SK-N-SH (cell line): ENCODE results near the gene CNTLN. TPM values are rescaled to one million over a fixed set of nuclear protein-coding genes. Genes with fewer than 3 reads are reported as not detected.

Experiments
- CTCF ChIA-PET: fragments of 300-600, 350-600 bp; formaldehyde crosslinking; extraction: SDS; loops from one replicate; lab custom pipeline; 2021; lab: Yijun Ruan, JAX
- POLR2A ChIA-PET: fragments of 350-600 bp; sonication (Branson Sonifier 250); formaldehyde crosslinking; extraction: SDS; loops from one replicate; lab custom pipeline; 2020; ENCODE audit warnings: antibody characterized with exemption, inconsistent platforms; lab: Yijun Ruan, JAX
- DNase-seq: peaks from one replicate; pipeline ENCODE4 v3.0.0; 2012
- H2AFZ ChIP-seq: fragments of 200-600 bp; sonication (generic); 2 replicates; pipeline ENCODE4 v1.8.1; 2016; ENCODE audit warnings: antibody characterized with exemption, mild to moderate bottlenecking, low read depth
- H3F3A ChIP-seq: fragments of 200-600 bp; sonication (generic); replicated peaks from 2 replicates; pipeline ENCODE3; 2016; ENCODE audit warnings: antibody characterized with exemption, mild to moderate bottlenecking; ENCODE audit not compliant: insufficient read depth
- H3K27ac ChIP-seq, 2 experiments: fragments of 200-500 bp in 1 of 2; fragments of 200-600 bp in 1 of 2; sonication (Bioruptor generic) in 1 of 2; sonication (generic), shearing (Covaris generic) in 1 of 2; 2 replicates each; pipeline versions ENCODE4 v1.5.1 to v1.6.1; 2014 to 2016; ENCODE audit warnings: low read depth in 2 of 2, inconsistent platforms in 1 of 2, low read length in 1 of 2, mild to moderate bottlenecking in 1 of 2, mixed read lengths in 1 of 2
- H3K27me3 ChIP-seq: fragments of 200-600 bp; sonication (generic), shearing (Covaris generic); 2 replicates; pipeline ENCODE4 v1.6.1; 2016; ENCODE audit warnings: mixed run types; ENCODE audit not compliant: insufficient read depth
- H3K36me3 ChIP-seq, 2 experiments: fragments of 200-500 bp in 1 of 2; fragments of 200-600 bp in 1 of 2; sonication (Bioruptor generic) in 1 of 2; sonication (generic) in 1 of 2; replicated peaks in 1 of 2; 2 replicates each; pipeline versions ENCODE3 to v1.5.1; 2014 to 2016; ENCODE audit warnings: low read length in 1 of 2, mild to moderate bottlenecking in 1 of 2; ENCODE audit not compliant: insufficient read depth in 2 of 2, control insufficient read depth in 1 of 2
- H3K4me1 ChIP-seq, 2 experiments: fragments of 200-500 bp in 1 of 2; fragments of 200-600 bp in 1 of 2; sonication (Bioruptor generic) in 1 of 2; sonication (generic), shearing (Covaris generic) in 1 of 2; 2 replicates each; pipeline versions ENCODE4 v1.5.1 to v1.6.1; 2014 to 2016; ENCODE audit warnings: low read depth in 1 of 2, low read length in 1 of 2, mixed run types in 1 of 2; ENCODE audit not compliant: insufficient read depth in 2 of 2, control insufficient read depth in 1 of 2
- H3K4me2 ChIP-seq: fragments of 200-600 bp; sonication (generic), shearing (Covaris generic); 2 replicates; pipeline ENCODE4 v1.6.1; 2017; ENCODE audit warnings: mixed run types
- H3K4me3 ChIP-seq, 2 experiments: fragments of 200-500 bp in 1 of 2; fragments of 200-600 bp in 1 of 2; sonication (Bioruptor generic) in 1 of 2; sonication (generic), shearing (Covaris generic) in 1 of 2; 2 replicates each; pipeline versions ENCODE4 v1.5.1 to v1.8.1; 2014 to 2016; ENCODE audit warnings: low read depth in 2 of 2, inconsistent platforms in 1 of 2, low read length in 1 of 2, mild to moderate bottlenecking in 1 of 2, mixed read lengths in 1 of 2, moderate library complexity in 1 of 2
- H3K79me2 ChIP-seq: fragments of 200-600 bp; sonication (generic); 2 replicates; pipeline ENCODE4 v1.8.1; 2017; ENCODE audit warnings: mild to moderate bottlenecking; ENCODE audit not compliant: insufficient read depth
- H3K9ac ChIP-seq: fragments of 200-600 bp; sonication (generic); 2 replicates; pipeline ENCODE4 v1.6.1; 2017; ENCODE audit warnings: mixed run types
- H3K9me2 ChIP-seq: fragments of 200-600 bp; sonication (generic); 2 replicates; pipeline ENCODE4 v1.6.1; 2017; ENCODE audit warnings: mixed run types
- H3K9me3 ChIP-seq: fragments of 200-600 bp; sonication (generic); 2 replicates; pipeline ENCODE4 v1.6.1; 2017; ENCODE audit warnings: mixed run types, mild to moderate bottlenecking, moderate library complexity
- H4K20me1 ChIP-seq: fragments of 200-600 bp; sonication (generic); 2 replicates; pipeline ENCODE4 v1.6.1; 2017; ENCODE audit warnings: mild to moderate bottlenecking, mixed run types; ENCODE audit not compliant: insufficient read depth
- CHD2 ChIP-seq: fragments of 150-350 bp; IDR thresholded peaks from 2 replicates; pipeline ENCODE4 v1.6.1; 2018; ENCODE audit warnings: low read length; ENCODE audit not compliant: partially characterized antibody
- ELF1 ChIP-seq: IDR thresholded peaks from 2 replicates; pipeline ENCODE4 v1.4.0; 2012
- FOSL2 ChIP-seq: IDR thresholded peaks from 2 replicates; pipeline ENCODE4 v1.4.0; 2012; ENCODE audit warnings: low read depth, mild to moderate bottlenecking, moderate library complexity, borderline replicate concordance
- FOXJ3 ChIP-seq: sonication (generic); formaldehyde crosslinking; IDR thresholded peaks from 2 replicates; pipeline ENCODE4 v1.5.1; 2020; ENCODE audit warnings: mild to moderate bottlenecking, missing genetic modification reagents
- IRF3 ChIP-seq: fragments of 150-350 bp; IDR thresholded peaks from 2 replicates; pipeline ENCODE4 v1.6.1; 2016; ENCODE audit warnings: mild to moderate bottlenecking, low read depth, low read length
- JUND ChIP-seq: IDR thresholded peaks from 2 replicates; pipeline ENCODE4 v1.4.0; 2012
- MXI1 ChIP-seq: IDR thresholded peaks from 2 replicates; pipeline ENCODE4 v1.6.1; 2012; ENCODE audit warnings: mild to moderate bottlenecking, low read depth, low read length, improper control_type of control experiment
- NFIC ChIP-seq: IDR thresholded peaks from 2 replicates; pipeline ENCODE4 v1.4.0; 2012; ENCODE audit warnings: borderline replicate concordance
- NRF1 ChIP-seq: IDR thresholded peaks from 2 replicates; pipeline ENCODE4 v1.6.1; 2012; ENCODE audit warnings: low read depth, mild to moderate bottlenecking, low read length
- PBX3 ChIP-seq: IDR thresholded peaks from 2 replicates; pipeline ENCODE4; 2012
- POLR2AphosphoS5 ChIP-seq: IDR thresholded peaks from 2 replicates; pipeline ENCODE4 v1.6.1; 2012; ENCODE audit warnings: low read depth, low read length
- SIN3A ChIP-seq: IDR thresholded peaks from 2 replicates; pipeline ENCODE4 v1.6.1; 2012; ENCODE audit warnings: low read depth, mild to moderate bottlenecking, low read length, moderate library complexity, borderline replicate concordance
- SMC3 ChIP-seq: IDR thresholded peaks from 2 replicates; pipeline ENCODE4 v1.6.1; 2012; ENCODE audit warnings: low read depth, low read length, improper control_type of control experiment
- USF2 ChIP-seq: fragments of 150-350 bp; IDR thresholded peaks from 2 replicates; pipeline ENCODE4 v1.6.1; 2017; ENCODE audit warnings: antibody characterized with exemption, low read length, low read depth, borderline replicate concordance
- YY1 ChIP-seq: IDR thresholded peaks from 2 replicates; pipeline ENCODE4 v1.4.0; 2012; ENCODE audit warnings: low read depth, mild to moderate bottlenecking
- WGBS: methylation state at CpG from one replicate; pipeline ENCODE4 v1.1.6; 2017; ENCODE audit warnings: low lambda C conversion rate; 5-methylcytosine and 5-hydroxymethylcytosine counted together
- polyA plus RNA-seq, 3 experiments: library from polyadenylated mRNA; depleted of rRNA; stranded (reverse); fragments of >200 nt; gene quantifications; 2 replicates each; pipeline ENCODE4 v1.2.3, GENCODE V29; 2012
- TF ChIP-seq, protein P1 (sequence below): IDR thresholded peaks from 2 replicates; pipeline ENCODE4 v1.4.0; 2012; ENCODE audit warnings: low read depth, borderline replicate concordance

CNTLN gene
- polyA plus RNA-seq, 1 of the 3 experiments (the other 2 are of a cell fraction): 2.5 TPM

DNA sequence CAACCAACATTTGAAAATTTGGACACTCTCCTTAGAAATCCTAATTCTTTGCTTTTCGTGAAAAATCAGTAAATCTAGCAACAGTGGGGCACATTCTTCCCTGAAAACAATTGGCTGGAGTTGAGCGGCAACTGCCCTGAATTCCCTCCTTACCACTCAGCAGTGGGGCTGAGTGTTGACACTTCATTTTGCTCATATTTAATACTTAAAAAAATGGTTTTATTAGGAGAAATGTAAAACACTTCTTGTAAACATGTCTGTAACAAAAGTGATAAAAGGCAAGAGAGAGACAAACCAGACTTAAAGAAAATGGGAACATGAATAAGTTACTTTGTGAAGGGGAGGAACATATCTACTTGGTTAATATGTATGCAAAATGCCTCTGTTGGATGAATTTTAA lies 193.5 kb downstream of the CNTLN start:
- WGBS: 88% methylated on average over 2 of the region's 2 CpGs
- Histone ChIP-seq H3K9me2 (no peaks in the 10 kb centered on the region), H3F3A (no peaks in the 10 kb centered on the region), H3K4me1 (peaks cover 0 to 3% of the 10 kb centered on the region in 2 experiments; a peak in 2 of 4 replicates), H3K4me2 (no peak overlapping the region), H4K20me1 (no peaks in the 10 kb centered on the region)
- DNase-seq: no peak
- TF ChIP-seq USF2: no peak
- no peak for TF ChIP-seq ELF1
- TF ChIP-seq PBX3: no peak
- TF ChIP-seq, protein P1, sequence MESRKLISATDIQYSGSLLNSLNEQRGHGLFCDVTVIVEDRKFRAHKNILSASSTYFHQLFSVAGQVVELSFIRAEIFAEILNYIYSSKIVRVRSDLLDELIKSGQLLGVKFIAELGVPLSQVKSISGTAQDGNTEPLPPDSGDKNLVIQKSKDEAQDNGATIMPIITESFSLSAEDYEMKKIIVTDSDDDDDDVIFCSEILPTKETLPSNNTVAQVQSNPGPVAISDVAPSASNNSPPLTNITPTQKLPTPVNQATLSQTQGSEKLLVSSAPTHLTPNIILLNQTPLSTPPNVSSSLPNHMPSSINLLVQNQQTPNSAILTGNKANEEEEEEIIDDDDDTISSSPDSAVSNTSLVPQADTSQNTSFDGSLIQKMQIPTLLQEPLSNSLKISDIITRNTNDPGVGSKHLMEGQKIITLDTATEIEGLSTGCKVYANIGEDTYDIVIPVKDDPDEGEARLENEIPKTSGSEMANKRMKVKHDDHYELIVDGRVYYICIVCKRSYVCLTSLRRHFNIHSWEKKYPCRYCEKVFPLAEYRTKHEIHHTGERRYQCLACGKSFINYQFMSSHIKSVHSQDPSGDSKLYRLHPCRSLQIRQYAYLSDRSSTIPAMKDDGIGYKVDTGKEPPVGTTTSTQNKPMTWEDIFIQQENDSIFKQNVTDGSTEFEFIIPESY: no peak
- TF ChIP-seq CHD2: no peak
- no peak for TF ChIP-seq POLR2AphosphoS5
- TF ChIP-seq FOSL2: no peak
- TF ChIP-seq JUND: no peak
- no peak for TF ChIP-seq NRF1
- TF ChIP-seq IRF3: no peak
- no peak for TF ChIP-seq MXI1
- TF ChIP-seq SMC3: no peak
- no peak for TF ChIP-seq NFIC
- no peak for TF ChIP-seq YY1
- no peak for TF ChIP-seq FOXJ3
- TF ChIP-seq SIN3A: no peak
- TF ChIP-seq, all 33 proteins: peak for 0
- H2AFZ ChIP-seq: no peak overlapping the region
- CTCF ChIA-PET: no interaction called here
- H3K4me3 ChIP-seq: no peak overlapping the region
- no peaks in the 10 kb centered on the region for H3K9me3 ChIP-seq
- no peaks in the 10 kb centered on the region for H3K27me3 ChIP-seq
- H3K36me3 ChIP-seq: peaks cover 8 to 10% of the 10 kb centered on the region in 2 experiments
- H3K79me2 ChIP-seq: no peaks in the 10 kb centered on the region
- H3K9ac ChIP-seq: no peak overlapping the region
- POLR2A ChIA-PET: no interaction called here
- H3K27ac ChIP-seq: no peak overlapping the region
